Ishikawa (cell line): Measurements from ENCODE around the gene EPHA6.

Source experiments
- CEBPB ChIP-seq: IDR thresholded peaks from 2 replicates; pipeline ENCODE4 v1.6.1; 2012
- CREB1 ChIP-seq: IDR thresholded peaks from 2 replicates; pipeline ENCODE4 v1.6.1; 2012; ENCODE audit warnings: low read depth
- EGR1 ChIP-seq: IDR thresholded peaks from 2 replicates; pipeline ENCODE4 v1.6.1; 2012
- EP300 ChIP-seq: IDR thresholded peaks from 2 replicates; pipeline ENCODE4 v1.6.1; 2012; ENCODE audit warnings: borderline replicate concordance
- FOXM1 ChIP-seq: IDR thresholded peaks from 2 replicates; pipeline ENCODE4 v1.6.1; 2012; ENCODE audit warnings: low read depth, borderline replicate concordance
- NFIC ChIP-seq: IDR thresholded peaks from 2 replicates; pipeline ENCODE4 v1.6.1; 2012
- RAD21 ChIP-seq: IDR thresholded peaks from 2 replicates; pipeline ENCODE4 v1.6.1; 2012; ENCODE audit warnings: low read depth
- REST ChIP-seq: IDR thresholded peaks from 2 replicates; pipeline ENCODE4 v1.6.1; 2012; ENCODE audit warnings: low read depth, mild to moderate bottlenecking
- TAF1 ChIP-seq: IDR thresholded peaks from 2 replicates; pipeline ENCODE4 v1.6.1; 2012; ENCODE audit warnings: low read depth, mild to moderate bottlenecking
- TCF12 ChIP-seq: IDR thresholded peaks from 2 replicates; pipeline ENCODE4 v1.6.1; 2012; ENCODE audit warnings: low read depth
- TEAD4 ChIP-seq: IDR thresholded peaks from 2 replicates; pipeline ENCODE4 v1.6.1; 2012
- YY1 ChIP-seq: IDR thresholded peaks from 2 replicates; pipeline ENCODE4 v1.6.1; 2012; ENCODE audit warnings: low read depth
- ZBTB7A ChIP-seq: IDR thresholded peaks from 2 replicates; pipeline ENCODE4 v1.6.1; 2012; ENCODE audit warnings: low read depth
- TF ChIP-seq, protein P1 (sequence below): IDR thresholded peaks from 2 replicates; pipeline ENCODE4 v1.6.1; 2012
- TF ChIP-seq, protein P2 (sequence below): IDR thresholded peaks from 2 replicates; pipeline ENCODE4 v1.6.1; 2012

The EPHA6 gene

DNA sequence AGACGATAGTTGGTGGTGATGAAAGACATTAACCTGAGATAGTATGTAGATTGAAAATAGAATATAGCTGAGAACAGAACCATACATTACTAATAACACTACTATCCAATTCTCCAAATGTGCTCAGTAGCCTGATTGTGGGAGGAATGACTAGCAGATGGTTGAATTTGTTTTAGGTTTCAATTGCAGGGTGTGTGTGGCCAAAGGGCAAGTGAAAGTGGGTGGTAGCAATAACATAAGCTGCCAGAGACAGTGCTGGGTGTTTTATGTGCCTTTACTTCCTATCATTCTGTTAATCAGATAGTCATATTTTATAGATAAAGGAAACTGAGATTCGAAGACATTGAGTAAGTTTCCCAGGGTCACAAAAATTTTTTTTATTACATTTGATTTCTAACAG, 700.7 kb downstream of the EPHA6 start:
- no peak for TF ChIP-seq NFIC
- TF ChIP-seq, protein P1, sequence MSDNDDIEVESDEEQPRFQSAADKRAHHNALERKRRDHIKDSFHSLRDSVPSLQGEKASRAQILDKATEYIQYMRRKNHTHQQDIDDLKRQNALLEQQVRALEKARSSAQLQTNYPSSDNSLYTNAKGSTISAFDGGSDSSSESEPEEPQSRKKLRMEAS = no peak
- TF ChIP-seq EGR1 = no peak
- no peak for TF ChIP-seq YY1
- TF ChIP-seq CEBPB = no peak
- no peak for TF ChIP-seq ZBTB7A
- no peak for TF ChIP-seq REST
- TF ChIP-seq CREB1 = no peak
- TF ChIP-seq, protein P2, sequence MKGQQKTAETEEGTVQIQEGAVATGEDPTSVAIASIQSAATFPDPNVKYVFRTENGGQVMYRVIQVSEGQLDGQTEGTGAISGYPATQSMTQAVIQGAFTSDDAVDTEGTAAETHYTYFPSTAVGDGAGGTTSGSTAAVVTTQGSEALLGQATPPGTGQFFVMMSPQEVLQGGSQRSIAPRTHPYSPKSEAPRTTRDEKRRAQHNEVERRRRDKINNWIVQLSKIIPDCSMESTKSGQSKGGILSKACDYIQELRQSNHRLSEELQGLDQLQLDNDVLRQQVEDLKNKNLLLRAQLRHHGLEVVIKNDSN = no peak
- no peak for TF ChIP-seq TAF1
- no peak for TF ChIP-seq RAD21
- TF ChIP-seq TCF12 = no peak
- TF ChIP-seq EP300 = no peak
- TF ChIP-seq TEAD4 = no peak
- no peak for TF ChIP-seq FOXM1

DNA sequence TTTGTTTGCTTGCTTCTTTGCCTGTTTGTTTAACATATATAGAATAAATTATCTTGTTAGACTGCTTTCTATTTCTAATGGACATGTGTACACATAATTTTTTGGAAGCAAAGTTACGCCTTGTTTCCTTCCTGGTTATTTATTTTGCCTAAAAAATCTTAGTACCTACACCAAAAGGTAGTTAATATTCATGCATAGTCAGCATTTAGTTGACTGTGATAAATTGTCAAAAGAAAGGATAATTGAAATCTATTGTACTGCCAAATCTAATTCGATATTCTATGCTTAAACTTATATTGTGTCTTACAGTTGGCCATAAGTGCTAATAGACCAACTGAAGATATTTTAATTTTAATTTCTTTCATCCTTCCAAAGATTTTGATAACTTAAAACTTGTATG, 716.3 kb downstream of the EPHA6 start:
- TF ChIP-seq CREB1 = no peak
- no peak for TF ChIP-seq TEAD4
- no peak for TF ChIP-seq RAD21
- TF ChIP-seq, protein P1 = no peak
- no peak for TF ChIP-seq NFIC
- TF ChIP-seq EGR1 = no peak
- TF ChIP-seq, protein P2 = no peak
- no peak for TF ChIP-seq CEBPB
- TF ChIP-seq EP300 = no peak
- no peak for TF ChIP-seq FOXM1
- TF ChIP-seq TCF12 = no peak
- no peak for TF ChIP-seq TAF1
- TF ChIP-seq ZBTB7A = no peak
- no peak for TF ChIP-seq YY1
- TF ChIP-seq REST = no peak

DNA sequence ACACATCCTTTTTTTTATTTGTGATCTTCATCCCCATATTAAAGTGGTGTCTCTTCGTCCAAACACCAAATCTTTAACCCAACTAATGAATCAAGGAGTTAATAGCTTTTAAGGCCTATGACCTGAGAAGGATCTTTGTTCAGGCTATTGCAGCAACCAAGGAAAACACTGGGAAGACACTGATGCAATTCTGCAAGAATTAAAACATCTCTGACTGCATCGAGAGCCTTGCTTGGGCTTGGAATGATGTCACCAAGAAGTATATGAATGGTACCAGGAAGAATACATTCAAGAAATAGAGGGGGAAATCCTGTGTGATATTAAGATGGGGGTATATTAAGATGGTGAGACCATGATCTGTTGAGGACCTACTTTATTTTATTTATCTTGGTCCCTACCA, 736.0 kb downstream of the EPHA6 start:
- TF ChIP-seq YY1 (no peak), REST (no peak), CEBPB (no peak), TEAD4 (no peak), TCF12 (no peak), EP300 (no peak), EGR1 (no peak), NFIC (no peak)

GRCh38 chr3:97552186-97552585, 737.8 kb downstream of the EPHA6 start:
- TF ChIP-seq RAD21 (no peak), FOXM1 (no peak), TAF1 (no peak), EGR1 (no peak), ZBTB7A (no peak), CREB1 (no peak), TCF12 (no peak), EP300 (no peak), CEBPB (no peak)
- TF ChIP-seq, protein P1 = no peak
- TF ChIP-seq, protein P2 = no peak
